ENCODE results near the gene MTG1.

DNA sequence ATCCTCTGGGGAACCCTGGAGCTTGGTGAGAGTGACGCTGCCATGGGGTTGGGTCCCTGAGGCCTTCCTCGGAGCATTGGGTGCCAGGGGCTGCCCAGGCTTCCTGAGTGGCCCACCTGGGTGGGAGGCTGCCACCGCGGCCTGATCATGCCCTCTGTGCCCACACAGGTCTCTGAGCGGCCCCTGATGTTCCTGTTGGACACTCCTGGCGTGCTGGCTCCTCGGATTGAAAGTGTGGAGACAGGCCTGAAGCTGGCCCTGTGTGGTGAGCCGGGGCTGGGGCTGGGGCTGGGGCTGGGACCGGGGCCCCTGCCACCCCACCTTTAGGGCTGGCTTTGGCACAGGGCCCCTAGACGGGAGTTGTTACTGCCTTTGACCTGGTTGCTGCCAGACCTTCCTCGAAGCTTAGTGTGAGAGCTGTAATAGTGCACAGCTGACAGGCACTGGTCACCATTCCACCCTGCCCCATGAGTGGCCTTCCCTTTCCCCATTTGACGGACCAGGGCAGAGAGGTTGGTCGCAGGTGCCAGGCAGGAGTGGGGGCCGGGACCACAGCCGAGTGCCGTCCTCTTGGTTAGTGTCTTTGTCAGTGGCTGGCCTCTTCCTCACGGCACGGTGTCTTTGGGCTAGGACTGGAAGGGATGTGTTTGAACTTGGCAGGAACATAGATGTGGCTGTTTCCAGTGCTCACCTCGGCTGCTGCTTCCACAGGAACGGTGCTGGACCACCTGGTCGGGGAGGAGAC lies 8.2 kb downstream of the MTG1 start:
- TF ChIP-seq, protein P1, sequence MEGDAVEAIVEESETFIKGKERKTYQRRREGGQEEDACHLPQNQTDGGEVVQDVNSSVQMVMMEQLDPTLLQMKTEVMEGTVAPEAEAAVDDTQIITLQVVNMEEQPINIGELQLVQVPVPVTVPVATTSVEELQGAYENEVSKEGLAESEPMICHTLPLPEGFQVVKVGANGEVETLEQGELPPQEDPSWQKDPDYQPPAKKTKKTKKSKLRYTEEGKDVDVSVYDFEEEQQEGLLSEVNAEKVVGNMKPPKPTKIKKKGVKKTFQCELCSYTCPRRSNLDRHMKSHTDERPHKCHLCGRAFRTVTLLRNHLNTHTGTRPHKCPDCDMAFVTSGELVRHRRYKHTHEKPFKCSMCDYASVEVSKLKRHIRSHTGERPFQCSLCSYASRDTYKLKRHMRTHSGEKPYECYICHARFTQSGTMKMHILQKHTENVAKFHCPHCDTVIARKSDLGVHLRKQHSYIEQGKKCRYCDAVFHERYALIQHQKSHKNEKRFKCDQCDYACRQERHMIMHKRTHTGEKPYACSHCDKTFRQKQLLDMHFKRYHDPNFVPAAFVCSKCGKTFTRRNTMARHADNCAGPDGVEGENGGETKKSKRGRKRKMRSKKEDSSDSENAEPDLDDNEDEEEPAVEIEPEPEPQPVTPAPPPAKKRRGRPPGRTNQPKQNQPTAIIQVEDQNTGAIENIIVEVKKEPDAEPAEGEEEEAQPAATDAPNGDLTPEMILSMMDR (IDR thresholded peaks at IDR 0.05; ENCODE audit: insufficient read depth, low read length): no peak
- no peak for TF ChIP-seq POLR2AphosphoS5 (IDR thresholded peaks at IDR 0.05; ENCODE audit: low read depth)

Data from HL-60 (cell line).